ENCODE results near the gene KIF23. TPM values are rescaled to one million over a fixed set of nuclear protein-coding genes. Genes with fewer than 3 reads are reported as not detected.

KIF23 gene
- total RNA-seq, 1 donor from 2014 or later, result 67.3 TPM

GRCh38 chr15:69385831-69386230 lies 28.3 kb upstream of the KIF23 start:
- Mint-ChIP-seq H3K27ac (ENCODE audit: unreplicated experiment) (no peak overlapping the region), H3K9me3 (no peaks in the 10 kb centered on the region), H3K4me1 (peaks cover 6% of the 10 kb centered on the region), H3K27me3 (ENCODE audit: low read depth) (no peaks in the 10 kb centered on the region), H3K36me3 (ENCODE audit: low read depth) (no peaks in the 10 kb centered on the region), H3K4me3 (no peak overlapping the region)
- TF ChIP-seq CTCF (conservative IDR thresholded peaks at IDR 0.05), result no peak
- DNase-seq (ENCODE audit: low read depth, low spot score), result no peak

- no peaks in the 10 kb centered on the region for H3K9me3 Mint-ChIP-seq
- no peak overlapping the region for H3K4me3 Mint-ChIP-seq
- H3K27me3 Mint-ChIP-seq (ENCODE audit: low read depth), result no peaks in the 10 kb centered on the region
- no peak for DNase-seq (ENCODE audit: low read depth, low spot score)
- no peaks in the 10 kb centered on the region for H3K36me3 Mint-ChIP-seq (ENCODE audit: low read depth)
- no peak overlapping the region for H3K27ac Mint-ChIP-seq (ENCODE audit: unreplicated experiment)
- H3K4me1 Mint-ChIP-seq, result peaks cover 6% of the 10 kb centered on the region
- no peak for TF ChIP-seq CTCF (conservative IDR thresholded peaks at IDR 0.05)
Observed at GRCh38 chr15:69386284-69386683, 27.9 kb upstream of the KIF23 start.

- no peaks in the 10 kb centered on the region for H3K27me3 Mint-ChIP-seq (ENCODE audit: low read depth)
- H3K4me3 Mint-ChIP-seq, result no peak overlapping the region
- no peaks in the 10 kb centered on the region for H3K36me3 Mint-ChIP-seq (ENCODE audit: low read depth)
- no peak for DNase-seq (ENCODE audit: low read depth, low spot score)
- no peak for TF ChIP-seq CTCF (conservative IDR thresholded peaks at IDR 0.05)
- peaks cover 11% of the 10 kb centered on the region for H3K4me1 Mint-ChIP-seq
- H3K9me3 Mint-ChIP-seq, result no peaks in the 10 kb centered on the region
- H3K27ac Mint-ChIP-seq (ENCODE audit: unreplicated experiment), result no peak overlapping the region
Observed at GRCh38 chr15:69388260-69388705, 25.9 kb upstream of the KIF23 start.

GRCh38 chr15:69389426-69389825 lies 24.7 kb upstream of the KIF23 start:
- Mint-ChIP-seq H3K4me1 (peaks cover 20% of the 10 kb centered on the region), H3K27ac (ENCODE audit: unreplicated experiment) (no peak overlapping the region), H3K4me3 (no peak overlapping the region), H3K9me3 (no peaks in the 10 kb centered on the region), H3K27me3 (ENCODE audit: low read depth) (no peaks in the 10 kb centered on the region), H3K36me3 (ENCODE audit: low read depth) (no peaks in the 10 kb centered on the region)
- no peak for TF ChIP-seq CTCF (conservative IDR thresholded peaks at IDR 0.05)
- no peak for DNase-seq (ENCODE audit: low read depth, low spot score)

- H3K9me3 Mint-ChIP-seq, result no peaks in the 10 kb centered on the region
- no peak overlapping the region for H3K4me3 Mint-ChIP-seq
- no peaks in the 10 kb centered on the region for H3K36me3 Mint-ChIP-seq (ENCODE audit: low read depth)
- H3K27ac Mint-ChIP-seq (ENCODE audit: unreplicated experiment), result no peak overlapping the region
- no peaks in the 10 kb centered on the region for H3K27me3 Mint-ChIP-seq (ENCODE audit: low read depth)
- no peak for TF ChIP-seq CTCF (conservative IDR thresholded peaks at IDR 0.05)
- DNase-seq (ENCODE audit: low read depth, low spot score), result no peak
- peaks cover 25% of the 10 kb centered on the region for H3K4me1 Mint-ChIP-seq
Observed at GRCh38 chr15:69390575-69390974, 23.6 kb upstream of the KIF23 start.

Measured in neural crest cell (in vitro differentiated cells).